ENCODE results near the gene KCNMA1.

KCNMA1 gene

DNA sequence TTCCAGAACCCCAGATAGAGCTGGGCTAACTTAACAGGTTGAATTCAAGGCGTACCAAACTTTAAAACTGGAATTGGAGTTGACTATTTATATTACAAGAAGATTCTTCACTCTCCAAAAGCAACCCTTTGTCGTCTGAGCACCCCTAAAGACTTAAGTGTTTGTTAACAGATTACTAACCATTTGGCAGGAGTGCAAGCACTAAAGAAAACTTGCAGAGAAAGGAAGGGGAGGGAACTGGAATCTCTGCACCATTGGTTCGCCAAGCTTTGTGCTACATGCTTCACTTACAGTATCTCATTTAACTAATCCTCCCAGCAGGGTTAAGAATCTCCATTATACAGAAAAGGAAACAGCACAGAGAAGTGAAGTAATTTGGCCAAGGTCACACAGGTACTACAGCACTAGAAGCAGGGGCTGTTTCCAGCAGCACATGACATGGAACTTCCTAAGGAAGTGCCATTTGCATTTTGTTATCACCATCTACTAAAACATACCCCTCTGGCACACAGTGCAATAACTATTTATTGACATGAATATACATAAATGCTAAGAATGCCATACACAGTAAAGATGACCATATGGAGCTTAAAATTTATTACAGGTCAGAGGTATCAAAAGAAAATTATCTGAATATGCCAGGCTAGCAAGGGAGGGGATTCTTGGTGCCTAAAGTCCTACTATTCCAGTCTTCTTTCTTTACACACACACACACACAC lies 201.2 kb downstream of the KCNMA1 start:
- Histone ChIP-seq H3K9ac (ENCODE audit: low read depth, low read length) (no peak overlapping the region), H3K27ac (ENCODE audit: low read depth, low read length) (no peak overlapping the region), H3K36me3 (ENCODE audit: insufficient read depth, low read length) (no peaks in the 10 kb centered on the region), H3K4me3 (ENCODE audit: low read length) (no peak overlapping the region), H3K27me3 (ENCODE audit: insufficient read depth, low read length) (no peaks in the 10 kb centered on the region), H3K9me3 (ENCODE audit: insufficient read depth, low read depth, low read length) (no peaks in the 10 kb centered on the region), H3K4me1 (ENCODE audit: insufficient read depth, low read length) (peaks cover 12% of the 10 kb centered on the region; the same call in 1 of the 2 replicates)
- 71% methylated on average over 2 of the region's 3 CpGs for WGBS

DNA sequence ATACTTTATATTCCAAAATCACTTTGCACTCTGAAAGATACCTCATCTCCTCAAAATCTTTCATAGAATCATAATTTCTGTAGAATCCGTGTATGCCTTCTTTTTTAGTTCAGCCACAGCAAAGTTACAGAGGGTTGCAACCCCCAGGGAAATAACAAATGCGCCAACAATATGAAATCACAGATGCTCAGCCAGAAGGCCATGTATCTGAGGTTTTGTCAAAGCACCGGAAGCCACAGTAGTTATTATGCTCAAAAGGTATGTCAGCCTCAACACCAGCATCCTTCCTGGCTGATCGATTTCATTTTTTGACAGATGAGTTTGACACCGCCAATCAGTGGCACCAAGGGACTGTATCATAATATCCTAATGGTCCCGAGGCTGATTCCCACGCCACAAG lies 204.1 kb downstream of the KCNMA1 start:
- Histone ChIP-seq H3K27me3 (ENCODE audit: insufficient read depth, low read length) (no peaks in the 10 kb centered on the region), H3K36me3 (ENCODE audit: insufficient read depth, low read length) (no peaks in the 10 kb centered on the region), H3K27ac (ENCODE audit: low read depth, low read length) (no peak overlapping the region), H3K9me3 (ENCODE audit: insufficient read depth, low read depth, low read length) (no peaks in the 10 kb centered on the region), H3K9ac (ENCODE audit: low read depth, low read length) (no peak overlapping the region), H3K4me1 (ENCODE audit: insufficient read depth, low read length) (peaks cover 22% of the 10 kb centered on the region), H3K4me3 (ENCODE audit: low read length) (no peak overlapping the region)
- 95% methylated on average over 7 of the region's 7 CpGs for whole genome bisulfite sequencing

DNA sequence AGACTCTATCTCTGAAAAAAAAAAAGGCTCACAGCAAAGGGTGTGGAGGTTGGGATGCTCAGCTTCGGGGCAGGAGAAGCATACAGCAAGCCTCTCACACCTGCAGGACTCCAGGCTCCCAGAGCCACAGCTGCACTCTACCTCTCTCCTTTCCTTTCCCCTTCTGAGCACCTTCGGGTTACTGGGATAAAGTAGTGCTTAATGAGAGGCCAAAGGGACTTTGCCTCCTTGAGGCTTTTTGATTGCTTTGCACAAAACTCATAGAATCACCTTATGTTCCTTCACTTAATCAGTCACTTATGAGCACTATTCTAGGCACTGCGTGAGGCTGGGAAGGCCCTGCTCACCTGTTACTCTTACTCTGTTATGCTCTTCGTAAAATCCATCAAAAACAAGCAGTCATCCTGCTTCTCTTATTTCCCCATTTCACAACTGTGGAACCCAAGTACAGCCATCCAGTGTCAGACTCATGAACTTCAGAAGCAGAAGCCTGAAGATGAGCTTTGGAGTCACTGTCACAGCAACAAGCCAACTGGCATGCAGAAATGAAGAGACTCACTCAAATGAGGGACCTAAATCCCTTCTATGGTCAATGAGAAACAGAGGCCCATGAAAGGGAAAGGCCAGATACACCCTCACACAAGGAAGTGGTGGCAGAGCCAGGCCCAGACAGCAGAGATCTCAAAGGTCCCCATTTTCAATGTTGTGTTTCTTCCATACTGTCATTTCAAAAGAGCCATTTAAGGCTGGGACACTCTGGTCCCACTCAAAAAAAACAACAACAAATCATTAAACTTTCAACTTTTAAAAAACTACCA lies 205.4 kb downstream of the KCNMA1 start:
- H3K9me3 ChIP-seq (ENCODE audit: insufficient read depth, low read depth, low read length) = no peaks in the 10 kb centered on the region
- no peaks in the 10 kb centered on the region for H3K27me3 ChIP-seq (ENCODE audit: insufficient read depth, low read length)
- H3K4me1 ChIP-seq (ENCODE audit: insufficient read depth, low read length) = peaks cover 22% of the 10 kb centered on the region
- 98% methylated on average over 3 of the region's 4 CpGs for WGBS
- H3K27ac ChIP-seq (ENCODE audit: low read depth, low read length) = no peak overlapping the region
- no peak overlapping the region for H3K9ac ChIP-seq (ENCODE audit: low read depth, low read length)
- H3K36me3 ChIP-seq (ENCODE audit: insufficient read depth, low read length) = no peaks in the 10 kb centered on the region
- no peak overlapping the region for H3K4me3 ChIP-seq (ENCODE audit: low read length)

DNA sequence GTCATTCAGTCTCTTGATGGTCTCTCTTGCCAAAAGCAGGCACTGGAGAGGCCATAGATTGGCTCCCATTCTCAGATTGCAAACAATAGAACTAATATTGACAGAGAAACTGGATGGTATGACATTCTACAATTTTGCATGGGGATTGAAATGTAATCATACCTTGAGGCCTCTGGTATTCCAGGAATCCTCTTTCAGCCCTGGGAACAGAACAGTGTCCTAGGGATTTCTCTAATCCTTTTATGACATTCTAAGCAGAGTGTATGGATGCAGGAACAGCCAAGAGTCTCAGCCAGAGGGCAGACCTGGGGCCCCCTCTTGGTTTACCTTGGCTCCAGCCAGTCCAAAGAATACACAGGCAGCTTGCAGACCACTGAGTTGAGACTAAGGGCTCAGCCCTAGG lies 206.4 kb downstream of the KCNMA1 start:
- no peaks in the 10 kb centered on the region for H3K36me3 ChIP-seq (ENCODE audit: insufficient read depth, low read length)

DNA sequence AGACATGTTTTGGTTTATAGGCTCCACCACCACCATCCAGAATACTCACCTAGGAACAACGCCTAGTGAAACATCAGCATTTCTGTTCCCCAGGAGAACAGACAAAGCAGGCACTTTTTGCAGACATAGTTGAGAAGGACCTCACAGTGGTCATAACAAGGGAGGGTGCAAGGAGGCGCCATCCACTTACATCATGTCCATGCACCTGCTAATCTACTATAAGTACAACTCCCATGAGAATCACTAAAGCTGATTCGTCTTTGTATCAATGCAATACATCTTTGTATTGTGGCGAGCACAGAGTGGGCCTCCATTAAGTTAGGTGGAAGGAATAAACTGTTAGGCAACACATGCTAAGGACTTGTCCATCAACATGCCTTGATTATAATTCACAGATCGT lies 207.1 kb downstream of the KCNMA1 start:
- Histone ChIP-seq H3K4me3 (ENCODE audit: low read length) (no peak overlapping the region), H3K4me1 (ENCODE audit: insufficient read depth, low read length) (peaks cover 13% of the 10 kb centered on the region), H3K9ac (ENCODE audit: low read depth, low read length) (no peak overlapping the region), H3K36me3 (ENCODE audit: insufficient read depth, low read length) (no peaks in the 10 kb centered on the region), H3K27me3 (ENCODE audit: insufficient read depth, low read length) (no peaks in the 10 kb centered on the region), H3K9me3 (ENCODE audit: insufficient read depth, low read depth, low read length) (no peaks in the 10 kb centered on the region), H3K27ac (ENCODE audit: low read depth, low read length) (no peak overlapping the region)
- WGBS = 87% methylated on average over 5 of the region's 5 CpGs

More for the DNA sequence above, 206.4 kb downstream of the KCNMA1 start:
- Histone ChIP-seq H3K9ac (ENCODE audit: low read depth, low read length) (no peak overlapping the region), H3K27me3 (ENCODE audit: insufficient read depth, low read length) (no peaks in the 10 kb centered on the region), H3K4me1 (ENCODE audit: insufficient read depth, low read length) (peaks cover 20% of the 10 kb centered on the region), H3K9me3 (ENCODE audit: insufficient read depth, low read depth, low read length) (no peaks in the 10 kb centered on the region), H3K4me3 (ENCODE audit: low read length) (no peak overlapping the region), H3K27ac (ENCODE audit: low read depth, low read length) (no peak overlapping the region; the same call in 1 of the 2 replicates)

DNA sequence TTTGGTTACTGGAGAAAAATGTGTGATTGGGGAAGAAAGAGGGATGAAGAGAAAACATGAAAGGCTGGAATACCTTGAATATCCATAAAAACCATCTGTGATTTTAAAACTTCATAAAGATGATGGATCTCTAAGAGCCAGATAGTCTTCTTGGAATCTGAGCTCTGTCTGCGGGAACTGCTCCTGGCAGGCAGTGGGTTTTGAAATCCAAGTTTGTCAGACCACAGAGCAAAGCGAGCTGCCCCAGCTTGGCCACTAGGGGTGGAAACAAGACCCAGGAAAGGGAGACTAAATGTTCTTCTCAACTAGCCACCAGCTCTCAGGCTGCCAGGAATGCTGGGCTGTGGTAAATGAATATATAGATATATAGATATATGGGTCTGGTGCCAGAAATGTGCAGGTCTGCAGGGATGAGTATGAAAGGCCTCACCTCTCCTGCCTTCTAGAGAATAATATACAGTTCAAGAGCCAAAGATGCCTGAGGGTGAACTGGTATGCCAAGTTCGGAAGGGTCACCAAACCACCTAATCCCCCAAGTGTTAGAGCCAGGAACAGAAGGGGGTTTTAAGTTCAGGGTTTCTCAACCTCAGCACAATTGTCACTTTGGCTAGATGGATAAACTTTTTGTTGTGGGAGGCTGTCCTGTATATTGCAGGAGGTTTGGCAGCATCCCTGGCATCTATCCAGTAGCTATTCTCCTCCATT lies 208.8 kb downstream of the KCNMA1 start:
- Histone ChIP-seq H3K4me1 (ENCODE audit: insufficient read depth, low read length) (peaks cover 10% of the 10 kb centered on the region), H3K4me3 (ENCODE audit: low read length) (no peak overlapping the region), H3K9me3 (ENCODE audit: insufficient read depth, low read depth, low read length) (no peaks in the 10 kb centered on the region), H3K27ac (ENCODE audit: low read depth, low read length) (no peak overlapping the region), H3K36me3 (ENCODE audit: insufficient read depth, low read length) (no peaks in the 10 kb centered on the region), H3K27me3 (ENCODE audit: insufficient read depth, low read length) (no peaks in the 10 kb centered on the region), H3K9ac (ENCODE audit: low read depth, low read length) (no peak overlapping the region)
- 54% methylated on average over 3 of the region's 3 CpGs for WGBS

DNA sequence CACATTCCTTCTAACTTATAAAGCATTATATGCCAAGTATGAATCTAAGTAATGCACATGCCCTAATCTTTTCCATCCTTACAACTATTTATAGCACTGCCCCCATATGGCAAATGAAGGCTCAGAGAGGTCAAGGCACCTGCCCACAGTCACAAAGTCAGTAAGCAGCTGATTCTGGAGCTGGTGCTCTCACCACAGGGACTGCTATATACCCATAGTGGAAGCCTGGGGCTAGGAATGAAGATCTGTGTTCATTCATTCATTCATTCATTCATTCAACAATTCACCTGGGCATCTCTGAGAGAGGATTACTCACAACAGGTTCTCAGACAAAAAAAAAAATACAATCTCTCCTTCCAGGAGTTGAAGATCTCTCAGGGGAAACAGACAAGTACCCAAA lies 213.4 kb downstream of the KCNMA1 start:
- Histone ChIP-seq H3K4me3 (ENCODE audit: low read length) (no peak overlapping the region), H3K36me3 (ENCODE audit: insufficient read depth, low read length) (no peaks in the 10 kb centered on the region), H3K9ac (ENCODE audit: low read depth, low read length) (no peak overlapping the region), H3K27ac (ENCODE audit: low read depth, low read length) (no peak overlapping the region), H3K9me3 (ENCODE audit: insufficient read depth, low read depth, low read length) (no peaks in the 10 kb centered on the region), H3K4me1 (ENCODE audit: insufficient read depth, low read length) (no peaks in the 10 kb centered on the region), H3K27me3 (ENCODE audit: insufficient read depth, low read length) (no peaks in the 10 kb centered on the region)

DNA sequence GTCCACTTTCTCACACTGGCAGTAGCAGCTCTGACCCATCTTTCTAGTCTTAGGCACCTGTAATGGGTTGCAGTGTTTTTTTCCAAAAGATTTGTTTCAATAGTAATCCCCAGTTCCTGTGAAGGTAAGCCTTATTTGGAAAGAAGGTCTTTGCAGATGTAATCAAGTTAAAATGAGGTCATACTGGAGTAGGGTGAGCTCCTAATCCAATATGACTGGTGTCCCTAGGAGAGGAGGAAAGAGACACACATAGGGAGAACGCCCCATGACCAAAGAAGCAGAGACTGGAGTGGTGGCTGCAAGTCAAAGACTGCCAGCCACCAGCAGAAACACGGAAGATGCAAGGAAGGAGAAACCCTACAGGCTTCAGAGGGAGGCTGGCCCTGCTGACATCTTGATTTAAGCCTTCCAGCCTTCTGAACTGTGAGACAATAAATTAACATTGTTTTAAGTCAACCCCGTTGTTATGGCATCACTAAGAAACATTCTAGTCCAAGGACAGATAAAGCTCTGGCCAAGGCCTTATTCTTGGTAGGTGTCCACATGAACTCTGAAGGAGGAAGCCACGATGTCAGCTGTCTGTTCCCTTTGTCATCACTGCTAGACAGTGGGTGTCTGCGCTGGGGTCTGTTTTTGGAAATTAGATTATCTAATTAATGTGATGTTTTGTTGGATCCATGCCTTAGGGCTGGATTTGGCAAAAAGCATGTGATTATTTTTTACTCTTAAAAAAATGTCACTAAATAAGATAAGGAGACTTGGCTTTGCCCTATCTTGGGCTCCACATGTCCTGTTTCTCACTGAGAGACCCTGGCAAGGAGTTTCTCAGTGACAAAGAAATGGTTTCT lies 214.9 kb downstream of the KCNMA1 start:
- Histone ChIP-seq H3K27ac (ENCODE audit: low read depth, low read length) (no peak overlapping the region), H3K9ac (ENCODE audit: low read depth, low read length) (no peak overlapping the region), H3K4me3 (ENCODE audit: low read length) (no peak overlapping the region), H3K27me3 (ENCODE audit: insufficient read depth, low read length) (no peaks in the 10 kb centered on the region), H3K4me1 (ENCODE audit: insufficient read depth, low read length) (no peaks in the 10 kb centered on the region), H3K9me3 (ENCODE audit: insufficient read depth, low read depth, low read length) (no peaks in the 10 kb centered on the region), H3K36me3 (ENCODE audit: insufficient read depth, low read length) (no peaks in the 10 kb centered on the region)
- WGBS = 91% methylated on average over 5 of the region's 5 CpGs

DNA sequence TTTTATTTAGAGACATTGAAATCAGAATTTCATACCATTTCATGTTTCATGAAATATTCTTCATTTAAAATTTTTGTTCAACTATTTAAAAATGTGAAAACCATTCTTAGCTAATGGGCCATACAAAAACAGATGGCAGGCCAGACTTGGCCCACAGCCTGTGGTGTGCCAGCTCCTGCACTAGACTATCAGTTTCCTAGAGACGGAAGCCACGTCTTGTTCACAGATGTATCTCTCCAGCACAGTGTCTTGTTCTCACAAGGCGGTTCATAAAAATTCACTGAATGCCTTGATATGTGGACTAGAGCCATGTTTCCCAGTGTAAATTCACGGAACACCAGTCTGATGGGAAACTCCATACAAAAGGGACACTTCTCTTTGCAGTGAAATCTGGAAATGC lies 216.0 kb downstream of the KCNMA1 start:
- Histone ChIP-seq H3K4me3 (ENCODE audit: low read length) (no peak overlapping the region), H3K9me3 (ENCODE audit: insufficient read depth, low read depth, low read length) (no peaks in the 10 kb centered on the region), H3K9ac (ENCODE audit: low read depth, low read length) (no peak overlapping the region), H3K27me3 (ENCODE audit: insufficient read depth, low read length) (no peaks in the 10 kb centered on the region), H3K27ac (ENCODE audit: low read depth, low read length) (no peak overlapping the region), H3K36me3 (ENCODE audit: insufficient read depth, low read length) (no peaks in the 10 kb centered on the region), H3K4me1 (ENCODE audit: insufficient read depth, low read length) (no peaks in the 10 kb centered on the region)
- 95% methylated on average over 4 of the region's 4 CpGs for WGBS

DNA sequence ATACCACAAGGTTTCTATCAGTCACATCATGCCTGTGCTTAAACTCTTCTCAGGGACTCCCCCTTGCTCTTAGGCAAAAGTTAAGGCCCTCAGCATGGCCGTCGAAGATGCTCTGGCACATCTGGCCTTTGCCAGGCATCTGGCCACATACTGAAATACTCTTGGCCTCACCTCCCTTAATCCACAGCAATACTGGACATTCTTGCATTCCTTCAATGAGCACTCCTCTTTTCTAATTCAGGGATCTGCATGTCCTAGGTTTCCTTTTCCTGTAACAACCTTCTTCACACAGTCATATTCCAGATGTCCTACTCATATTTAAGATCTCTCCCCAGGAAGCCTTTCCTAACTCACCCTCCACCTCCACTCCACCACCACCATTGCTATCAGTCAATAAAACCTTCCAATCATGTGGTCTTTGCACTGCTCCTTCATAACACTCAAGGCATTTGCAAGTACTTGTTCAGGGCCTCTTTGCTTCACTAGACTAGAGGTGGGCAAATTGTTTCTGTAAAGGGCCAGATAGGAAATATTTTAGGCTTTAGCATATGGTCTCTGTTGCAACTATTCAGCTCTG lies 216.6 kb downstream of the KCNMA1 start:
- no peak overlapping the region for H3K9ac ChIP-seq (ENCODE audit: low read depth, low read length)
- no peaks in the 10 kb centered on the region for H3K36me3 ChIP-seq (ENCODE audit: insufficient read depth, low read length)
- H3K4me1 ChIP-seq (ENCODE audit: insufficient read depth, low read length) = no peaks in the 10 kb centered on the region
- no peak overlapping the region for H3K4me3 ChIP-seq (ENCODE audit: low read length)
- WGBS = 95% methylated on average over 2 of the region's 2 CpGs
- H3K27me3 ChIP-seq (ENCODE audit: insufficient read depth, low read length) = no peaks in the 10 kb centered on the region
- no peak overlapping the region for H3K27ac ChIP-seq (ENCODE audit: low read depth, low read length)
- H3K9me3 ChIP-seq (ENCODE audit: insufficient read depth, low read depth, low read length) = no peaks in the 10 kb centered on the region

Measured in HUES64 (cell line).